NCI-H345 treated with DMSO at 0.1 percent for 48 hours (cell line): ENCODE results near the gene RNF224.

ENCODE experiments used
- DNase-seq: peaks from one replicate; lab custom pipeline; 2025; ENCODE audit not compliant: unreplicated experiment; lab: John Stamatoyannopoulos, UW

Gene RNF224

DNA sequence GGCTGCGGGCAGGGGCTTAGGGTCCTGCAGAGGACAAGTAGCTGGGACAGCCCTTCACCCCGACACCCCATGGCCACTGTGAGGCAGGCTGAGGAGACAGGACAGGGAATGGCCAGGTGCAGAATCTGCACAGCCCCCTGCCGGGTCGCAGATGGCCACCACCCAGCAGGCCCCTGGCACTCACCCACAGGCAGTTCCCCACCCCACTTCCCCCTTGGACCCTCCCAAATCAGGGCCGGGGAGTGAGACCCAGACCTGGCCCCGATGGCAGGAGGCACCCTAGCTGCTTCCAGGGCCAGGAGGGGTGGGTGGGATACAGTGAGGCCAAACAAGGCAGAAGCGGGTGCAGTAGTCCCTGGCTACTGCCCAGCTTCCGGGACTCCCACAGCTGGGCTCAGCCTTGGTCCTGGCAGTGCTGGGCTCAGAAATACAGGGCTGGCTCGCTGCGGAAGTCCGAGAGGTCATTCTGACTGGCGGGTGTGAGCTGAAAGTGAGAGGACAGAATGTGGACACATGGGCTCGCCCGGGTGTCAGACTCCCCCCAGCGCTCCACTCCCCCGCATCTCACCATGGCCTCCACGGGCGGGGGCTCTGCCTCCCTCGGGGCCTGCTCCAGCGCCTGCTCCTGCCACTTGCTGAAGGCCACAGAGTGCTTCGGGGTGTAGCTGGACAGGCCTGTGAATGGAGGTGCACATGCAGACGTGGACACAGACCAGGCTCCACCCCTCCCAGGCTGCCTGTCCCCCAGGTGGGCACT is 35.4 kb upstream of the RNF224 start:
- DNase-seq: no peak

DNA sequence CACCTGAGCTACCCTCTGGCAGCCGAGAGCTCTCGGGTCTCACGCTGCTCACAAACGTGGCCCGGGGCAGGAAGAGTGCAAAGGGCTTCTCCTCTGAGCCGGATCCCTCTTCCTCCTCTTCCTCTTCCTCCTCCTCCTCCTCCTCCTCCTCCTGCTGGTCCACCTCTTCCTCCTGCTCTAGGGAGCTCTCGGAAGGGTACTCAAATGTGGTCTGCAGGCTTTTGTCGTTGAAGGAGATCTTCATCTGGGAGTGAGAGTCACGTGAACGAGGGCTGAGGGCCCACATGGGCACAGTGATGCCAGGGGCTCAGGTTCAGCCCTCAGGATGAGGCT is 34.9 kb upstream of the RNF224 start:
- DNase-seq: no peak

DNA sequence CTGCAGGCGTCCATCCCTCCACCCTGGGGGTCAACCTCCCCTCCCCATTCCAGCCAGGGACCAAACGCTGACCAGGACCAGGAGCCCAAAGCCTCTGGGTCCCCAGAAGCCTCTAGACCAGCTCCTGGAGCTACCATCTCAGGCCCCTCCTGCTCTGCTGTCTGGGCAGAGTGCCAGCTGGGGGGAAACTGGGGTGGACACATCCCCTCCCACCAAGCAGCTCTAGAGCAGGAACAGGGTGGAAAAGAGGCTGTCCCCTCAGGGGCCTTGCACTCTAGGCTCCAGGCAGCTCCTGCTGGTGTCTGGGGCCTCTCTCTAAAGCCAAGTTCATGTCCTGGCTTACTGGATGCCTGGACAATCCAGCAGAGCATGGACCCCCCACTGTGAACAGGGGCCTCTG is 34.4 kb upstream of the RNF224 start:
- no peak for DNase-seq

DNA sequence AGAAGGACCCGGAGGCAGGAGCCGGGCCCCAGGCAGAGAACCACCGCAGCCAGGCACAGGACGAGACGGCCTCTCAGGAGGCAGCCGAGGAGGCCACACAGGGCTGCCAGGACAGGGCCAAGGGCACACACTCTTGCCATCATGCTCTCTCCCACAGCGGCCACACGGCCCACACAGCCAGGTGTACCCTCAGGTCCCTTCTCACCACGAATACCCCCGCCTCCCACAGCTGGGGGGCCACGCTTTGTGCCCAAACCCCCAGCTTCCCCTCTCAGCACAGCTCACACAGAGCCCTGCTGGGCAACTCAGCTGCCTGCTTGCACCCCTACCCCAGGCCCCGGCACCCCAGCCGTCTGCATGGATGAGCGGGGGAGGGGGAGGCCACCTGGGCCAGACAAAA is 33.5 kb upstream of the RNF224 start:
- DNase-seq: no peak

DNA sequence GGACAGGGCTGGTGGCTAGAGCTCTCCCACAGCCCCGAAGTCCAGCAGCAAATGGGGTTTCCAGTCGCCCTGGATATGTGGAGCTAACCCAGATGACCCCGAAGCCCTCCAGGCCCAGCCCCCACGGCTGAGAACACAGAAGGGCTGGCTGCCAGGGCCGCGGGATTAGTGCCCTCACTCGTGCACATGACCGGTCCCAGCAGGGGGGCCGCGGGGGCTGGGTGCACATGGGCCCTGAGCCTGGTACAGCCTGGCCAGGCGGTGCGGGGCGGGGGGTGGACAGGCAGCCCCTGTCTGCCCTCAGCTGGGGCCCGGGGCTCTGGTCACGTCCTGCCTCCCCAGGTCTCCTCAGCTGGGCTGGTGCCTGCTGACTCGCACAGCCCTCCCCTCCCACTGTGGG is 32.9 kb upstream of the RNF224 start:
- DNase-seq: no peak

DNA sequence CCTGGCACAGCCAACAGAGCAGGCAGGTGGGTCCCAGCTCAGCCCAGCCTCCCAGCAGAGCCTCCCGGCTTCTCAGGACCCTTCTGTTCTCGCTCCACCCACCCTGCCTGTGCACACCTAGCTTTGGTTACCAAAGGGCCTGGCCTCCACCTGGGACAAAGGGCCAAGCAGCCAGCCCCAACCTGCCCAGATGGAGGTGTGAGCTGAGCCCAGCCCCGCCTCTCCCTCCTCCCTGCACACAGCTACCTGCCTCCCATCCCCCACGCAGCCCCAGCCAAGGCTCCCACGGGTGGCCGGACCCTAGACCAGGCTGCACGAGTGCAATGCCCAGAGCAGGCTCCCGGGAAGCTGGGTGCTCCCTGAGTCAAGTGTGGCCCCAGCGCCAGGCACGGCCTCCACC is 32.4 kb upstream of the RNF224 start:
- peak; percentile 39 for DNase-seq

DNA sequence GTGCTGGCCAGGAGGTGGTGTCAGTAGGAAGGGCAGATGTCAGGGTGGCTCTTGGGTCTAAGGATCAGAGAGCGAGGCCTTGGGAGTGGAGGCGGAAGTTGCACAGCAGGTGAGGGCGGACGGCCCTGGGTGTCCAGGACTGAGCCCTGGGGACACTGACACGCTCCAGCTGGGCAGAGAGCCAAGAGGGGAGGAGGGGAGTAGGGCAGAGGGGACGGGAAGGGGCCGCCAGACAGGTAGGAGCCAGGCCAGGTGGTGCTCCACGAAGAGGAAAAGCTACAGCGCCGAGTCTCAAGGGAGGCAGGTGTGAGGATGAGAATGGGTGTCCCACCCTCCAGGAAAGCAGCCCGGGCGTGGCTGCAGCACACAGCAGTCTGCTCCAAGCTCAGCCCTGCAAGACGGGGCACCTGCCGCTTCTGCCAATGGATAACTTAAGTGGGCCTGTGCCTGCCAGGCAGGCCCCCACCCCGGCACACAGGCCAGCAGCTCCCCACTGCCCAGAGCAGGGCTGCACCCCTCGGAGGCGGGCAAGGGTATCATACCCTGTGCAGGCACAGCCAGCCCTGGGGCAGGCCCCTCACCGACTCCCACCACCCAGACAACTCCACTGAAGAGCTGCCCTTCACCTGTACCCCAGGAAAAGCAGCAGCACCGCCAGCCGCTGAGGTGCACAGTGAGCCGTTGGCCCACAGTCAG is 31.6 kb upstream of the RNF224 start:
- DNase-seq: peak; percentile 95

DNA sequence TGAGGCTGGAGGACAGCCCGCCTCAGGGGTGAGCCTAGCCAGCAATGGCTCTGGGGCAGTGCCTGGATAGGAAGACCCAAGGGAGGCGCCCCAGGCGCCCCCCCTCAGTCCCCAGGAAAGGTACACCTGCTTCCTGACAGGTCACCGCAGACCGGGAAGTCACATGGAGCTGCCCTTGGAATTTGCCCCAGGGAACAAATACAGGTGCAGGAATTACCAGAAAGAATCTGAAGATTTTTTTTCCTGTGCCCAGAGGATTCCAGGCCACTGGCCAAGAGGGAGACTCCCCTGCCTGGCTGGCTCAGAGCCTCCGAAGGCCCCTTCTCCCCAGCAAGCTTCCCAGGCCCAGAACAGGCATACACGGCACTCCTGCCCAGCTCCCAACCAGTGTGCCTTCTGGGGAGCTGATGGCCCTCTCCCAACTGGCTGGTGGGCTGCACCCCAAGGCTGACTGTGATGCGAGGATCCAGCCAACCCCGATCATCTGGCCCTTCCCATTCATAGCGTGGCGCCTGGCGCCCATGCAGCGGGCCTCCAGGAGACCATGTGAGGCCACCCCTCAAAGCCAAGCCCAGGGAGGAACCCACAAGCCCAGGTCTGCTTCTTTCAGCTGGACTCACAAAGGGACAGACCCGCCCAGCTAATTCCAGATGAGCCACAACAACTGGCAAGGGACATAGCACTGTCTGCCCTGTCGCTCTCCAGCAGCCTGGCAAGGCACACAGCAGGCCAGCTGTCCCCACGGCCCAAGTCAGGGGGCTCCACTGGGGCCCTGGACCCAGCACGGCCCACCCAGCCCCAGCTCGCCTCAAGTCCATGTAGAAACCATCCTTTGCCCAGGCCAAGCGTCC is 29.0 kb upstream of the RNF224 start:
- DNase-seq: no peak

DNA sequence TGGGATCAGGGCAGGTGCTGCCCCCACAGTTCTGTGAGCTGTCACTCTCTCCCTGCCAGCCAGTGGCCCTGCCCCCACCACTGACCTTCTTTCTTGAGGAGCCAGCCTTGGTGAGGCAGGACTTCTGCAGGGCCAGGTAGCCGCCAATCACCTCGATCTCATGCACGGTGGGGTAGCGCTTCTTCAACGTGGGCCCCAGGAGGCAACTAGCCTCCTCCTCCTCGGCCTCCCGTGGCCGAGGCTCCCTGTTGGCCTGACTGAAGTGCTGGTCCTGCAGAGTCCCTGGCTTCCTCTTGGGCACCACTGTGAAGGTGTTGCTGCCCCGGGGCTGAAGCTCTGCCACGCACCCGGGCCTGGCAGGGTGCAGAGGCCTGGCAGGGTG is 28.4 kb upstream of the RNF224 start:
- DNase-seq: no peak

DNA sequence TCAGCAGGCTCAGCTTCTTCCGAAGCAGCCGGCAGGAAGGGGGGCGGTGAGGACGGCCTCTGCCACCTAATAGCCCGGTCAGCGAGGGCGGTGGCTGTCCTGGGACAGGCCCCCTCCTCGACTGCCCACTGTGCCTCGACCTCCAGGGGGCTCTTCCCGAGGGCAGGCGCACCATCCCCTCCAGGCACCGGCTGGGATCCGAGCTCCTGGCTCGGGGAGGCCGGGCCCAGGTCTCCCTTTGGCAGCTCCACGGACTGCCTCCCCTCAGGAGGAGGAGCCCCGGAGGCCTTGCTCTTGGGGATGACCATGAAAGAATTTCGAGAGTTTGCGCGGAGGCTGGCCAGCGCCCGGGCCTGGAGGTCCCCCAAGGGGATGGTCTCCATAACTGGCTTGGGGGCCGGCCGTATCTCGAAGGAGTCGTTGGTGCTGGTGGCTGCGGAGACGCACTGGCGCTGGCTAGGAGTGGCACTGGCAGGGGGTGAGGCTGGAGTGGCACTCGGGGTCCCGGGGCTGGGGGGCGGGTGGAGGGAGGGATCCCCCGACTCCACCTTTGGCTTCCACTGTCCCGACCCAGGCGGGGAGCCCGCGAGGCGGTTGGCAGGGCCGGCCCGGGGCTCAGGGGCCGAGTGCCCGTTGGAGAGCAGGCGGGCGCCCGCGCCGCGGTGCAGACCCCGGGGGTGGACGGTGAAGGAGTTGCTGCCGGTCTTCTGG is 27.7 kb upstream of the RNF224 start:
- no peak for DNase-seq

DNA sequence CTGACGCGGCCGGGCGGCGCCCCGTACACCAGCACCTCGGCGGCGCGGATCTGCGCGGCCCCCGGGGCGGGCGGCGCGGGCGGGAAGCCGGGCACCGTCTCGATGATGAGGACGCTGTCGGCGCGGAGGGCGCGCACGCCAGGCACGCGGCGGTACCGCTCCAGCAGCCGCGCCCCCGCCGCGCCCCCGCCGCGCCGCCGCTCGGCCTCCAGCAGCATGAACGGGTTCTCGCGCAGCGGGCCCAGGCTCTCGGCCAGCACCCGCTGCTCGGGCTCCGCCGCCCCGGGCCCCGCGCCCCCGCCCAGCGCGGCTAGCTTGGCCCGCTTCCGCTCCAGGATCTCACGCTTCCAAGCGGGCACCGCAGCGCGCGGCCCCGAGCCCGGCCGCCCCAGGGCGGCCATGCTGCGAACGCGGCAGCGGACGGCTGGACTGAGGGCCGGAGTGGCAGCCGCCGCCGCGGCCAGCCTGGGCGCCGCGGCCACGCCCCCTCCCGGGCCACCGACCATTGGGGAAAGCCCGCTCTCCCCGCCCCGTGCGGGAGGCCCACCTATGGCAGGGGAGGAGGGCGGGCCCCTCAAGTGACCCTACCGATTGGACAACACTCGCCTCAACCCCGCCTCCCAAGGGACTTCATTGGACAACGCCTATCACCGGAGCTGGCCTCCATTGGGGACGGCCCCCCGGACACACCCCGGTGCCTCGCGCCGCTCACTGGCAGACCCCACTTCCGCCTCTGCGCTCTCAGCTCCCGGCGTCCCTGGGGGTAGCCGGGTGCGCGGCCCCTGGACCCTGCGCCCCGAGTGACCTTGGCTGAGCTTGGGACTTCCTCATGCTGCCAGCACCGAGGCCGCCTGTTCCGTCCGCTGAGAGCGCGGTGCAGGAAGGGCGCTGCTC is 26.7 kb upstream of the RNF224 start, which contains the start of gene TPRN:
Gene TPRN, minus strand, starts transcription at position 431 of the 894 bp plus-strand sequence. Its CDS starts 30 bp downstream, at position 401.
- peak; percentile 98 for DNase-seq

DNA sequence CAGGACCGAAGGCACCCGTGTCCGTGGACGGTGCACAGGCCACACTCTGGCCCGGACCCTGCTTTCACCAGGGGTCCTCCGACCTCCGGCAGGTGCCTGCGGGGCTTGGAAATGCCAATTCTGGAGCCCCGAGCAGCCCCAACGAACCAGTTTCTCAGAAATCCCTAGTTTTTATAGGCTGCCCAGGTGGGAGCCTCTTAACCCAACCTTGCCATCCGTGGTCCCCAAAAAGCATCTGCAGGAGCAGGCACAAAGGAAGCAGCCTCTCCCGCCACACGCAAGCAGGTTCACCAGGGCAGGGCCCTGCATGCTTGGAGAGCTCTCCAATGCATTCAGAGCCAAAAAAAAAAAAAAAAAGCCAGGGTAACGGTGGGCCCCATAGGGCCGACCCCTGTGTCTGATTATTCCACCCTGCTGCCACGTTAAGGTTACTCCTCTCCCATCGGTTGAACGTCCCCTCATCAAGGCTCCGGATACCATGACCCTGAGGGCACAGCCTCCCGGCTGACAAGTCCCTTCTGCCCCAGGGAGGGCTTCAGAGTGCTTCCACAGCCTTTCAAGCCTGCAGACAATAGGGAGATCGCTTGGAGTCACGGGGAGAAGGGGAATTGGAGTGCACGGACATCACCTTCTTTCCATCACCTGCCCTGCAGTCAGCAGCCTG is 26.0 kb upstream of the RNF224 start:
- no peak for DNase-seq

DNA sequence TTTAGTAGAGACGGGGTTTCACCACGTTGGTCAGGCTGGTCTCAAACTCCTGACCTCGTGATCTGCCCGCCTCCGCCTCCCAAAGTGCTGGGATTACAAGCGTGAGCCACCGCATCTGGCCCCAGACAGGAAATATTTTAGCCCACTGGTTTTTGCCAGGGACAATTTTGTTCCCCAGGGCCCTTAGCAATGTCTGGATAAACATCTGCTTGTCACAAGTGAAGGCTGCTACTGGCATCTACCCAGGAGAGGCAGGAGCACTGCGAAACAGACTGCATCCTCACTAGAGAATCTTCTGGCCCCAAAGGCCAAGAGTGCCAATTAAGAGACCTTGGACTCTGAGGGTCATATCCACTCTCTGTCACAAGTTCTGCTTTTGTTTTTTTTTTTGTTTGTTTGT is 24.3 kb upstream of the RNF224 start:
- no peak for DNase-seq

DNA sequence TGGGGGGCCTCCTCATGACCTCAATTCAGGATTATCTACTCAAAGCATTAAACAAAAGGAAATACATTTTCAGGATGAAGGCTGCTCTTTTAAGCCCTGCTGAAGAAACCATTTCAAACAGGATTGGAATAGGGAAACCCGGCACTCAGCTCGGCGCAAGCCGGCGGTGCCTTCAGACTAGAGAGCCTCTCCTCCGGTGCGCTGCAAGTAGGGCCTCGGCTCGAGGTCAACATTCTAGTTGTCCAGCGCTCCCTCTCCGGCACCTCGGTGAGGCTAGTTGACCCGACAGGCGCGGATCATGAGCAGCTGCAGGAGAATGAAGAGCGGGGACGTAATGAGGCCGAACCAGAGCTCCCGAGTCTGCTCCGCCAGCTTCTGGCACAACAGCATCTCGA is 22.6 kb upstream of the RNF224 start:
- DNase-seq: no peak

DNA sequence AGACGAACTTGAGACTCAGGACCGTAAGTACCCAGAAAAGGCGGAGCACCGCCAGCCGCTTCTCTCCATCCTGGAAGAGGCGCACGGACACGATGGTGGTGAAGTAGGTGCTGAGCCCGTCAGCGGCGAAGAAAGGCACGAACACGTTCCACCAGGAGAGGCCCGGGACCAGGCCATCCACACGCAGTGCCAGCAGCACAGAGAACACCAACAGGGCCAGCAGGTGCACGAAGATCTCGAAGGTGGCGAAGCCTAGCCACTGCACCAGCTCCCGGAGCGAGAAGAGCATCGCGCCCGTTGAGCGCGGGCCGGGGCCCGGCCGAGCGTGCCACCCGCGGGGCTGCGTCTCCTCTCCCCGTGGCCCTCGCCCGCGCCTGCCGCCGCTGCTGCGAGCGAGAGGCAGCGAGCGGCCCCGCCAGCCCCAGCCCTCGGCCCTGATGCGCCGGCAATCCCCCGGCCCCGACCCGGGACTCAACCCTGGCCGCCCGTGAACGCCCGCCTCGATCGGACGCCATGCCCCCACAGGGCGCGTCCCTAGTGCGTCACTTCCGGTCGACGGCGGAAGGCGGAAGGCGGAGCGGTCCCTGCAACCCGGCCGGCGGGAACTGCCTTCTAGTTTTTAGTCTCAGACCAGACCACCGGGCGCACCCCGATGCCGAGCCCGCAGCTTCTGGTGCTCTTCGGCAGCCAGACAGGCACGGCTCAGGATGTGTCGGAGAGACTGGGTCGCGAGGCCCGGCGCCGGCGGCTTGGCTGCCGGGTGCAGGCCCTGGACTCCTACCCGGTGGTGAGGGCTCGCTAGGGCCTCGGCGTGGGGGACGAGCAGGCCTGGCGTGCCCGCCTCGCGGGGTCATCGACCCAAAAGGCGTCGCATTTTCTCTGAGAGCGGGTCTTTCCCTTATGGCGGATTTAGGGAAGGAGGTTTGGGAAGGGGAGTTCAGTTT is 21.9 kb upstream of the RNF224 start, which contains the start of the genes NDOR1 and TMEM203:
Gene NDOR1, plus strand, starts transcription at position 575 of the 944 bp plus-strand sequence. Its CDS starts 78 bp downstream, at position 653.
Gene TMEM203, minus strand, starts transcription at position 523 of the 944 bp plus-strand sequence. Its CDS starts 234 bp downstream, at position 289.
- peak; percentile 58 for DNase-seq

DNA sequence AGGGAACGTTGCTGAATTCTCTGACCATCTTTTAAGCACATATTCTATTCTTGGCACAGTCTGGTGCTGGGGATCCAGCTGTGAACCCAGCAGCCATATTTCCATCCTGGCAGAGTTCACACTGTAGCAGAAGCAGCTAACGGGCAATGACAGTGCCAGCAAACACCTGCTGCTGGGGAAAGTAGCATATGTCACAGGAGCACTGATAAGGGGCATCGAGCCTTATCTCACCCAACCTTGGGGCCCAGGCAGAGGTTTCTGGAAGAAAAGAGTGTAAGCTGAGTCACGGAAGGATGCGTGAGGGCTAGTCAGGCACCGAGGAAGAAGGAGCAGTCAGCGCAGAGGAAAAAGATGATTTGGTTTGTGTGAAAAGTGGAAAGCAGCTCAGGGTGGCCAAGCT is 20.7 kb upstream of the RNF224 start:
- DNase-seq: no peak

DNA sequence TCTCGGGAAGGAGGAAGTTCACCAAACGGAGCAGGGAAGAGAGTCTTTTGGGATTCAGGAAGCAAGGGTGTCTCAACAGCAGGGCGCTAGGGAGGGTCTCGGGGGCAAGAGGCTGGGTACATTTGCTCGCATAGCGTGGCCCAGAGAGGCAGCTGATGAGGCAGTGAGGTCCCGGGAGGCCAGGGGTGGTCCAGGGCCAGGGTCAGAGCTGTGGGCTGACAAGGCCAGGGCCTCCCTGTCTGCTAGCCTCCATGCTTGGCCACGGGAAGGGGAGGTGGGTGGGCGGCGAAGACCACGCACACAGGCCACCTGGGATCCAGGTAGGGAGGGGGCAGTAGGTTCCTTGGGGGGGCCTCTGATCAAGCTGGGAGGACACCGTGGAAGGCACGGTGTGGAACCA is 15.8 kb upstream of the RNF224 start:
- no peak for DNase-seq

DNA sequence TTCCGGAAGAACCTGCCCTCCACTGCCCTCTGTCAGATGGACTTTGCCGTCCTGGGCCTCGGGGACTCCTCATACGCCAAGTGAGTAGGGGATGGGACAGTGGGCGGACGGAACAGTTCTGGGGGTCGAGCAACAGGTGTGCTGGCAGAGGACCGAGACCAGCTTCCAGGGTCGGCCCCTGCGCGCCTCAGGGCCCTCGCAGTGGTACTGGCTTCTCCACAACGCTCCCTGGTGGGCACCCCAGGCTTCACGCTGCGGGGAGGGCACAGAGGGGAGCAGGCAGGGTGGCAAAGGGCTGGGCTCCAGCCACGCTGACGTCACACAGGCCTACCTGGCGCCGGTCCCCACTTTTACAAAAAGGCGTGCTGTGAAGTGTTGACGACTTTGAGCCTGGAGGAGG is 14.8 kb upstream of the RNF224 start:
- no peak for DNase-seq
